HepG2 (cell line): ENCODE data around the gene PAXIP1. TPM values are rescaled to one million over a fixed set of nuclear protein-coding genes. Genes with fewer than 3 reads are reported as not detected.

Experiments
- EED ChIP-seq: sonication (generic); formaldehyde crosslinking; IDR thresholded peaks from 2 replicates; pipeline ENCODE4 v1.5.0; 2020; ENCODE audit warnings: mild to moderate bottlenecking, missing genetic modification reagents
- ELK4 ChIP-seq: sonication (generic); formaldehyde crosslinking; IDR thresholded peaks from 2 replicates; pipeline ENCODE4 v1.9.0; 2021; ENCODE audit warnings: missing genetic modification reagents, borderline replicate concordance
- IRF2 ChIP-seq: IDR thresholded peaks from 2 replicates; pipeline ENCODE4 v1.6.1; 2018; ENCODE audit warnings: missing genetic modification reagents, missing compliant biosample characterization
- JARID2 ChIP-seq: sonication (generic); formaldehyde crosslinking; IDR thresholded peaks from 2 replicates; pipeline ENCODE4 v1.8.1; 2023; ENCODE audit warnings: missing genetic modification reagents, inconsistent platforms; ENCODE audit not compliant: insufficient replicate concordance
- KIAA2018 ChIP-seq: sonication (generic); formaldehyde crosslinking; IDR thresholded peaks from 2 replicates; pipeline ENCODE4 v1.5.0; 2020; ENCODE audit warnings: mild to moderate bottlenecking, missing genetic modification reagents, borderline replicate concordance
- RXRA ChIP-seq: sonication (generic); formaldehyde crosslinking; IDR thresholded peaks from 2 replicates; pipeline ENCODE4 v1.5.1; 2020; ENCODE audit warnings: missing genetic modification reagents
- ZBTB1 ChIP-seq: sonication (generic); formaldehyde crosslinking; IDR thresholded peaks from 2 replicates; pipeline ENCODE4 v1.4.0; 2020; ENCODE audit warnings: missing genetic modification reagents, borderline replicate concordance
- ZFYVE20 ChIP-seq: sonication (generic); formaldehyde crosslinking; IDR thresholded peaks from 2 replicates; pipeline ENCODE4 v1.8.0; 2023; ENCODE audit warnings: low read depth, mild to moderate bottlenecking, moderate library complexity, missing genetic modification reagents, borderline replicate concordance
- ZNF446 ChIP-seq: sonication (generic); formaldehyde crosslinking; IDR thresholded peaks from 2 replicates; pipeline ENCODE4 v1.5.0; 2020; ENCODE audit warnings: mild to moderate bottlenecking, missing genetic modification reagents
- ZNF552 ChIP-seq: sonication (generic); formaldehyde crosslinking; IDR thresholded peaks from 2 replicates; pipeline ENCODE4 v1.9.0; 2022; ENCODE audit warnings: missing genetic modification reagents, mild to moderate bottlenecking, borderline replicate concordance
- ZNF646 ChIP-seq: sonication (generic); formaldehyde crosslinking; IDR thresholded peaks from 2 replicates; pipeline ENCODE4 v1.9.0; 2021; ENCODE audit warnings: mild to moderate bottlenecking, missing genetic modification reagents
- ZSCAN31 ChIP-seq: sonication (generic); formaldehyde crosslinking; IDR thresholded peaks from 2 replicates; pipeline ENCODE4 v1.5.0; 2020; ENCODE audit warnings: low read depth, mild to moderate bottlenecking, missing genetic modification reagents
- polyA plus RNA-seq, 8 experiments: library from polyadenylated mRNA; depleted of rRNA in 3 of 8; stranded (reverse) in 7 of 8; unstranded in 1 of 8; fragments of >200 nt; fragmentation: Illumina TruSeq in 4 of 8; extraction: Trizol in 4 of 8; gene quantifications; 2 replicates each; pipeline versions ENCODE4 v1.2.1 to v1.2.3, GENCODE V29; 2011 to 2016; ENCODE audit warnings: low read depth in 4 of 8, missing spikeins in 1 of 8, mixed read lengths in 1 of 8; ENCODE audit not compliant: insufficient read depth in 1 of 8
- total RNA-seq, 5 experiments: library from RNA; depleted of rRNA; stranded (reverse); fragments of >200 nt; fragmentation: Illumina TruSeq; extraction: Trizol; gene quantifications; 2 replicates each; pipeline ENCODE4 v1.2.3, GENCODE V29; 2016; ENCODE audit warnings: low read depth in 1 of 5

Gene PAXIP1
- total and polyA plus RNA-seq, 2 of the 13 experiments (the other 11 are each of a cell fraction or from before 2014, with no cell fraction given), result 11.6 to 16.2 TPM

- TF ChIP-seq ZSCAN31 (peak; percentile 63; the same call in 1 of the 2 replicates), RXRA (no peak; the same call in 1 of the 2 replicates), ZNF446 (no peak), ZNF646 (CRISPR knock-in tag) (no peak), JARID2 (no peak), KIAA2018 (peak; percentile 75; the same call in 1 of the 2 replicates), EED (CRISPR knock-in tag) (peak; percentile 98), ZFYVE20 (CRISPR knock-in tag) (no peak), ELK4 (no peak), ZNF552 (CRISPR knock-in tag) (peak; percentile 37; the same call in 1 of the 2 replicates), ZBTB1 (CRISPR knock-in tag) (no peak), IRF2 (CRISPR knock-in tag) (no peak)
Measured at GRCh38 chr7:155003376-155004214, 671 bp upstream of the PAXIP1 start (continued).
